GM21381 (cell line): ENCODE results near the gene IGSF10.

Source experiments
- ATAC-seq: cut with Tn5 transposase; IDR thresholded peaks from one replicate; pipeline ENCODE4 v1.9.1; 2021; ENCODE audit warnings: mild to moderate bottlenecking, moderate library complexity; ENCODE audit not compliant: unreplicated experiment

The IGSF10 gene

GRCh38 chr3:151467069-151467468 lies 6.2 kb upstream of the IGSF10 start:
- no peak for ATAC-seq

DNA sequence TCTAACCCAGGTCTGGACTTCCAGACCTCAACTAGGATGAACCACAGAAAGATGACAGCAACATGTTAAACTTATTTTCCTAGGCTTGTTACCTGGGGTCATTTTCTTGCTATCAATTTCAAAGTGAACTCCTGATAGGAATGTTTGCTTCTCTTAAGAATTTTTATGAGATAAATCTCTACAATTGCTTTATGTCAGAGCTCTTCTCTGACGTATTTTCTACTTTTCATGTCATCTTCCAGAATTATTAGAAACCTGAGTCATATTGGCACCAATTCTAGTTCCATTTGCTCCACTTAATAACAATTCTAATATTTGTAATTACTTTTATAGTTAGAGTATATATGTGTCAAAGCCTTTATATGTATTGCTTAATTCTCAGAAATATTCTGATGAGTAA lies 2.1 kb upstream of the IGSF10 start:
- no peak for ATAC-seq

DNA sequence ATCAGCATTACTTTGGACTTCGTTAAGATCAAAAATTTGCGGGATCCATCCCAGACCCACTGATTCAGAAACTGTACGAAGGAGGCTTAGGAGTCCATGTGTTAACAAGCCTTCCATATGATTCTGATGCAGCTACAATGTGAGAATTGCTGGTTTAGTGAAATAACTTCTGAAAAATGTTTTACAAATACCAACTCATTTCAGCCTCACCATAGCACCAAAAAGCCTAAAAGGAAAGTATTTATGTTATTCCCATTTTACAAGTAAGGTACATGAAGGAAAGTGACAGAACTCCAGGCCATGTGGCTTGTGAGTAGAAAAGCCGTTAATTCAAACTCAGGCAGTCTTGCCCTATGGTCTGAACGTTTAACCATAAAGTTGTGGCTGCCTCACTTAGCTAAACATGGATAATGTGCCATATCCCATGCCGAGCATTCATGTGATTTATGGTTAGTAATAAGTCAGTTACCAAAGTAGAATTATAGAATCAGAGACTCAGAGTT lies 1.5 kb upstream of the IGSF10 start:
- ATAC-seq, result no peak

DNA sequence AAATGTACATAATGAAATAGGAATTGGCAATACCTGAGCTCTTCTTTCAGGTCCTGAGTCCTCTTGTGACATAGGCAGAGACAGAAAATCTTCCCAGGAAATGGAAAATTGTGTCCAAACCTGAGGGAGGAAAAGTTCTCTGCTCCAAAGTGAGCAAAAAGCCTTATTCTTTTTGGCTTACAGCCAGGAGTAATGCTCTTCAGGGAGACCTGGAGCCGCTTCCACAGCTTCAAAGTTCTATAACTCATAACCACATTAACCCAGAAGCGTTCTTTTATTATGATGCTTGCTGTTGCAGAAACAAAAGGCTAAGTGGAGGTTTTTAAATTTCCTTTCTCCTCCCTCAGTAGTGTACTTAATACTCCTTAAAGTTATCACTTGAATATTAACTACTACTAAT lies 633 bp downstream of the IGSF10 start:
- no peak for ATAC-seq

- ATAC-seq, result no peak
These were observed 1.5 kb downstream of the IGSF10 start for GRCh38 chr3:151459358-151459757.

DNA sequence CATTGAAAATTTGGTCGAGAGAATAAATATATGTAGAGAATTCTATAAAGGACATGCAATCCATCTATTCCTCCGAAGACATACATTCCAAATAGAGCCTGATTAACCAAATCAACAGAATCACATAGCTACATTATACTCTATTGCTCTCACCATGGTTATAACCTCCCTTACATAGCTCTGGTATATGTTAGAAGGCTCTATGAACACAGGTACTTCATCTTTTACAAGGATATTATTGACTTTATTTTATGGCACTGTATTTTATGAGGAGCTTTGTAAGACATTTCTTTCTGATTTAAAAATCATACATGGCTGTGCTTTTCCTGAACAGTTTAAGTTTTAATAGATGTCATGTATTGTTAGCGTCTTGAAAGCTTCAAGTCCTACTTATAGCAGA lies 4.8 kb downstream of the IGSF10 start:
- no peak for ATAC-seq

- no peak for ATAC-seq
These were observed 8.0 kb downstream of the IGSF10 start for GRCh38 chr3:151452841-151453240.

GRCh38 chr3:151452368-151452767 lies 8.5 kb downstream of the IGSF10 start:
- ATAC-seq, result no peak

DNA sequence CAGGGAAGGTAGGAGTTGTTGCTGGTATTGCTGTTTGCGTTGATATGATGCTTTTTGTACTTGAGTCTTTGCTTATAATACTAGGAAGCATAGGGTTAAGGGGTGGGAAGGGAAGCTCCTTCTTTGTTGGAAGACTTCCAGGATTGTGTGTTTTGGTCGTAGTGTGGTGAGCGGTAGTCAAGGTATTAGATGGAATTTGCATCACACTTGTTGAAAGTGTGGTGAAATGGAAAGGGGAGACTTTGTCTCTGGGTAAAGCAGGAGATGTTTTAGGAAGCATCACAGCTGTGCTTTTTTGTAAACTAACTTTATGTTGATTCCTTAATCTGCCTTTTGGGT lies 14.9 kb downstream of the IGSF10 start:
- no peak for ATAC-seq

GRCh38 chr3:151445273-151446001 lies 15.4 kb downstream of the IGSF10 start:
- no peak for ATAC-seq

GRCh38 chr3:151443583-151443982 lies 17.3 kb downstream of the IGSF10 start:
- no peak for ATAC-seq

- no peak for ATAC-seq
These were observed 19.9 kb downstream of the IGSF10 start for GRCh38 chr3:151440940-151441339.

GRCh38 chr3:151439652-151440125 lies 21.2 kb downstream of the IGSF10 start:
- no peak for ATAC-seq

DNA sequence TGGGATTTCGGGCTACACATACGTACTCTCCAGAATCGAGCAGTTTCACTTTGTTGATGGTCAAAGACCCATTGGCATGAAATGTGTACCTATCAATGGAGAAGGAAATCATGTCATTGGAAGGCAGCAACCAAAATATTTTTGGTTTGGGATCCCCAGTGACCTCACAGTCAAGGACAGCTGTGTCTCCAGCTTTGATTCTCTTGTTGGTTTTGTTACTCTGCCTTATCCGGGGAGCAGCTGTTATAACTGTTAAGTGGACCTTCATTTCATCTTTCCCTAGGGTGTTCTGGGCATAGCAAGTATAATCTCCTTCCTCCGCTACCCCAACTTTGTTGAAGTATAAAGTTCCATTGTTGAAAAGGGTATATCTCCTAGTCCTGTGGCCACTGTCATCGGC lies 23.0 kb downstream of the IGSF10 start:
- ATAC-seq, result no peak

GRCh38 chr3:151436675-151437446 lies 24.0 kb downstream of the IGSF10 start:
- ATAC-seq, result no peak

- no peak for ATAC-seq
These were observed 26.5 kb downstream of the IGSF10 start for GRCh38 chr3:151434151-151434890.

DNA sequence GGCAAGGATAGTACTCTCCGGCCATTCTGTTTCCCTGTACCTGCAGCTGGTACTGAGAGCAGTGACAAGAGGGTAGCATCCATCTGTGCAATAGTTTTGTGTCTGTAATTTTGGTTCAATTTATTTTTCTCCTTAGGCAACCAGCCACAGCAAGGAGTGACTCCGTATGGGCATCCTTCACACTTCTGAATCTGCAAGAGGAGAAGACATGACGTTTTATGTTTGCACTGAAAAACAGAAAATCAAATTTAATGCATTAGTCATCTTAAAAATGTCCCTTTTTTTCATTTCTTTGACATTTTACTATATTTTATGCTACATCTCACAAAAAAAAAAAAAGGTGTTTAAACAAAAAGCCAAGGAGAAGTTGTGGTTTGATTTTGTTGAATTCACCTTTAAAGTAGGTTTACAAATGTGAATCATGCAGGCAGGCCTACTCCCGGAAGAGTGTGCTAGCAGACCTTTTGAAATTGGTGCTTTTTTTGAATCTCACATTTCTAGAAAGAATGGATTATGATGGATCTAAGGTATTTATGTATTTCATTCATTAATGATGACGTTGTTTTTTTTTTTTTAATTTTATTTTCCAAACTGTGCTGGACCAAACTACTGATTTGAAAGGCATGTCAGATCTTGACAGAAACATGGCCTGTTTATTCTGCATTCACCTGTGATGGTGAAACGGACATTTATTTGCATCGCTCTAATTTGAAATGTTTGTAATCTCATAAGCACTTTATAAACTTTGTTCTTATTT lies 28.1 kb downstream of the IGSF10 start:
- no peak for ATAC-seq

- ATAC-seq, result no peak
These were observed 28.9 kb downstream of the IGSF10 start for GRCh38 chr3:151431940-151432339.

- no peak for ATAC-seq
These were observed 29.9 kb downstream of the IGSF10 start for GRCh38 chr3:151430821-151431484.

DNA sequence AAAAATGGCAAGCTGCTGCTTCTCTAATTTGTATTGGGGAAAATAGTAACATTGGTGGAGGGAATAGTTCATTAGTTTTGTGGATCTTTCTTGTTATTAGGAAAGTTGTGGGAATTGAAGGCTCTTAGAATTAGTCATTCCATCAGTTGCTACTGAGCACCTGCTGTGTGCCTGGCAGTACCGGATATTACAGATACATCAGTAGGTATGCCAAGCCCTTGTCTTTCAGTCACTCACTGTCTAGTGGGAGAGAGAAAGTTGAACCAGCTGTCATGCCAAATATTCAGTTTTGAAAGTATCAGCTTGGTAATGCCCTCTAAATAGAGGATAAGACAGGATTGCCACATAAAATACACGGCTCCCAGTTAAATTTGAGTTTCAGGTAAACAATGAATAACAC lies 32.5 kb downstream of the IGSF10 start:
- ATAC-seq, result no peak
